DND-41 (cell line): Measurements from ENCODE around the gene SHH.
"Not testable (repeated sequence)": the region's sequence is repeated elsewhere in the genome, so short reads cannot be mapped to it uniquely, and the experiment has no call there.

ENCODE experiments used
- ATAC-seq: fragments of 200-7000 bp; cut with Tn5 transposase; 3 replicates; pipeline ENCODE4 v1.9.1; 2021; ENCODE audit warnings: low read depth; ENCODE audit not compliant: insufficient read depth
- DNase-seq: peaks from one replicate; pipeline ENCODE4 v3.0.0-alpha.2; 2020
- H2AFZ ChIP-seq: 2 replicates; pipeline ENCODE4 v1.6.0; 2012; ENCODE audit warnings: low read depth, low read length
- H3K27ac ChIP-seq: 2 replicates; pipeline ENCODE4 v1.5.1; 2012; ENCODE audit warnings: low read length, inconsistent platforms
- H3K27me3 ChIP-seq: fragments of 200-600 bp; sonication (generic); 2 replicates; pipeline ENCODE4 v1.6.0; 2012; ENCODE audit warnings: low read length, mild to moderate bottlenecking, inconsistent platforms; ENCODE audit not compliant: insufficient read depth, poor library complexity
- H3K36me3 ChIP-seq: 2 replicates; pipeline ENCODE4 v1.5.1; 2012; ENCODE audit warnings: low read length, inconsistent platforms; ENCODE audit not compliant: insufficient read depth
- H3K4me1 ChIP-seq: 2 replicates; pipeline ENCODE4 v1.5.1; 2012; ENCODE audit warnings: mild to moderate bottlenecking, low read length; ENCODE audit not compliant: insufficient read depth
- H3K4me2 ChIP-seq: 2 replicates; pipeline ENCODE4 v1.6.0; 2012; ENCODE audit warnings: mild to moderate bottlenecking, moderate library complexity, low read length, inconsistent platforms; ENCODE audit not compliant: insufficient read depth
- H3K4me3 ChIP-seq, 2 experiments: fragments of 200-600 bp in 1 of 2; shearing (Covaris generic) in 1 of 2; 2 replicates each; pipeline ENCODE4 v1.5.1; 2012 to 2016; ENCODE audit warnings: inconsistent platforms in 2 of 2, low read length in 2 of 2, mild to moderate bottlenecking in 2 of 2, low read depth in 1 of 2, moderate library complexity in 1 of 2
- H3K79me2 ChIP-seq: 2 replicates; pipeline ENCODE4 v1.6.0; 2012; ENCODE audit warnings: low read length, inconsistent platforms; ENCODE audit not compliant: insufficient read depth
- H3K9ac ChIP-seq: 2 replicates; pipeline ENCODE4 v1.6.0; 2012; ENCODE audit warnings: low read depth, mild to moderate bottlenecking, inconsistent platforms, low read length, moderate library complexity
- H3K9me3 ChIP-seq: 2 replicates; pipeline ENCODE4 v1.5.1; 2012; ENCODE audit warnings: low read length, moderate library complexity, mild to moderate bottlenecking, inconsistent platforms; ENCODE audit not compliant: insufficient read depth, severe bottlenecking
- H4K20me1 ChIP-seq: 2 replicates; pipeline ENCODE4 v1.6.0; 2012; ENCODE audit warnings: low read length; ENCODE audit not compliant: insufficient read depth
- CTCF ChIP-seq: IDR thresholded peaks from 2 replicates; pipeline ENCODE4 v1.5.1; 2012; ENCODE audit warnings: borderline replicate concordance, low read length, moderate library complexity, mild to moderate bottlenecking; ENCODE audit not compliant: poor library complexity, severe bottlenecking; ENCODE audit errors: extremely low read depth
- EZH2 ChIP-seq: IDR thresholded peaks from 3 replicates; pipeline ENCODE4 v1.6.1; 2012; ENCODE audit warnings: borderline replicate concordance, low read depth, mild to moderate bottlenecking, moderate library complexity, low read length, inconsistent platforms; ENCODE audit not compliant: severe bottlenecking

The SHH gene

DNA sequence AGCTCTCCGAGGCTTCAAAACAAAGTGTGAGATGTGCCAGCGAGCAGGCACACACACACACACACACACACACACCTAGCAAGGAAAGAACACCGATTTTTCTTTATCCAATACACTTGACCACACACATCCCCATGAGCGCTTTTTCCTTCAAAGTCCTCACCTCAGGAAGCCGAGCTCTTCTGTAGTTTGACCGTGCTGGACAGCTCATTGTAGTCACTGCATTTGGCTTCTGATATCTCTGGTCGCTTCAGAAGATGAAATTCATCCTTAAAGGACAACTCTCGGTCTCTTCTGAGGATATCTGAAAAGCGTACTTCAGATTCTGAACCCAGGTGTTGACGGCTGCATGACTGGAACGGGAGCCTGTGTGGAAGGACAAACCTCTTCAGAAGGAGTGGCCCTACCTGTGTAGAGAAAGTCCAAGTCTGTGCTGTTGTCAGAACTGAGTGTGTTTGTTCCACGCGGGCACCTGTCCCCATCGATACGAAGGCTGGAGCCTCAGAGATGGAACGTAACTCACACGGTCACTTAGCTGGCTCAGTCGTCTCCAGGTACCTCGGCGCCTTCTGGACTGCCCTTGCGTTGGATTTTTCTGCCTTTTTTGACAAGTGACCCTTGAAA is 28.1 kb upstream of the SHH start:
- TF ChIP-seq EZH2 (no peak), CTCF (no peak)
- no peak overlapping the region for H3K9ac ChIP-seq
- H2AFZ ChIP-seq = no peak overlapping the region
- no peaks in the 10 kb centered on the region for H3K9me3 ChIP-seq
- no peaks in the 10 kb centered on the region for H3K4me1 ChIP-seq
- H3K27ac ChIP-seq = no peak overlapping the region
- H3K27me3 ChIP-seq = peaks cover 12% of the 10 kb centered on the region
- DNase-seq = no peak
- H3K4me2 ChIP-seq = no peak overlapping the region
- H3K4me3 ChIP-seq = no peak overlapping the region
- H3K36me3 ChIP-seq = no peaks in the 10 kb centered on the region
- no peaks in the 10 kb centered on the region for H3K79me2 ChIP-seq
- no peak for ATAC-seq
- no peaks in the 10 kb centered on the region; the same call in 1 of the 2 replicates for H4K20me1 ChIP-seq

DNA sequence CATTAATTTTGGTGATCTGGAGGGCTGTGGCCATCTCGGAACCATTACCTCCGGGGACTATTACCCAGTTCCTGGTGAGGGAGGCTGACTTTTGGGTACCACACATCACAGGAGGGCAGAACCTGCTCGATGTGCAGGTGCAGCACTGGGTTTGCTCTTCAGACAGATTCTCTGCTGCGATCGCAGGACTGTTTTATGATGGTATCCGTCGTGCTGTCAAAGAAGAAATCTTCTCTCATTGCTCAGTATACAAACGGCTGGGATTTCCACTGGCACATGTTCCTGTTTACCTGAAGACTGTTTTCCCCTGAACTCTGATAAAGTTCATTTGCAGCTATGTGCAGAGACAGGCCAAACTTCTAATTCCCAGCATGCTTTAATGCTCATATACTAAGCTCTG is 27.2 kb upstream of the SHH start:
- H3K4me2 ChIP-seq = no peak overlapping the region
- H3K27ac ChIP-seq = no peak overlapping the region
- no peak overlapping the region for H3K9ac ChIP-seq
- H3K4me1 ChIP-seq = no peaks in the 10 kb centered on the region
- H2AFZ ChIP-seq = no peak overlapping the region
- no peak overlapping the region for H3K4me3 ChIP-seq
- no peaks in the 10 kb centered on the region for H3K9me3 ChIP-seq
- TF ChIP-seq EZH2 (no peak), CTCF (no peak)
- DNase-seq (no peak), ATAC-seq (no peak)
- H4K20me1 ChIP-seq = no peaks in the 10 kb centered on the region; the same call in 1 of the 2 replicates
- peaks cover 15% of the 10 kb centered on the region for H3K27me3 ChIP-seq
- no peaks in the 10 kb centered on the region for H3K79me2 ChIP-seq
- H3K36me3 ChIP-seq = no peaks in the 10 kb centered on the region

DNA sequence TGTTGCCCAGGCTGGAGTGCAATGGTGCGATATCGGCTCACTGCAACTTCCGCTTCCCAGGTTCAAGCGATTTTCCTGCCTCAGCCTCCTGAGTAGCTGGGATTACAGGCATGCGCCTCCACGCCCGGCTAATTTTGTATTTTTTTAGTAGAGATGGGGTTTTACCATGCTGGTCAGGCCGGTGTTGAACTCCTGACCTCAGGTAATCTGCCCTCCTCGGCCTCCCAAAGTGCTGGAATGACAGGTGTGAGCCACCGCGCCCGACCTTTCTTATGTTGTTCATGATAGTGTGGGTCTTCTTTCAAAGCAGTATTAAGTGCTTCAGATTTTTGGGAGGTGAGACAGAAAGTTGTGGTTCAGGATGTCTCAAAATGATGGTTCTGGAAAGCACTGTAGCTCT is 26.0 kb upstream of the SHH start:
- H3K9ac ChIP-seq, H2AFZ ChIP-seq, H3K4me3 ChIP-seq, H3K79me2 ChIP-seq, H3K36me3 ChIP-seq, ATAC-seq, DNase-seq, H3K4me2 ChIP-seq, H3K9me3 ChIP-seq, H3K27ac ChIP-seq, H3K4me1 ChIP-seq, H4K20me1 ChIP-seq: not testable (repeated sequence)
- peaks cover 19% of the 10 kb centered on the region for H3K27me3 ChIP-seq

- Histone ChIP-seq H3K27ac (no peak overlapping the region), H2AFZ (no peak overlapping the region), H3K36me3 (no peaks in the 10 kb centered on the region), H3K4me3 (no peak overlapping the region), H3K9me3 (no peaks in the 10 kb centered on the region), H3K27me3 (peaks cover 23% of the 10 kb centered on the region), H3K4me2 (no peak overlapping the region), H3K79me2 (no peaks in the 10 kb centered on the region), H4K20me1 (no peaks in the 10 kb centered on the region), H3K9ac (no peak overlapping the region), H3K4me1 (no peaks in the 10 kb centered on the region)
- TF ChIP-seq EZH2 = no peak
- TF ChIP-seq CTCF = no peak
- DNase-seq = no peak
- ATAC-seq = no peak
Measured at GRCh38 chr7:155837126-155837479, 24.8 kb upstream of the SHH start.
